WTC11 (cell line): Measurements from ENCODE around the gene TNNT3. TPM values are rescaled to one million over a fixed set of nuclear protein-coding genes. Genes with fewer than 3 reads are reported as not detected.

ENCODE experiments used
- ATAC-seq: fragments of 200-7000 bp; cut with Tn5 transposase; 2 replicates; pipeline ENCODE4 v1.10.0; 2021; ENCODE audit warnings: mild to moderate bottlenecking, moderate library complexity
- CTCF ChIA-PET: fragments of 300-600 bp; sonication (Branson Sonifier 250); formaldehyde crosslinking; loops from one replicate; lab custom pipeline; 2021; ENCODE audit warnings: antibody characterized with exemption; lab: Charles Lee
- POLR2A ChIA-PET: fragments of 350-600 bp; sonication (Branson Sonifier 250); formaldehyde crosslinking; loops from one replicate; lab custom pipeline; 2021; ENCODE audit warnings: antibody characterized with exemption; lab: Charles Lee
- DNase-seq: peaks from one replicate; pipeline ENCODE4 v3.0.0; 2021; ENCODE audit warnings: low spot score
- H3K27ac Mint-ChIP-seq: 2 replicates; pipeline ENCODE4 v1.8.0; 2021; ENCODE audit warnings: mixed read lengths
- H3K27me3 Mint-ChIP-seq: 2 replicates; pipeline ENCODE4 v1.8.0; 2021; ENCODE audit warnings: low read depth, mild to moderate bottlenecking, moderate library complexity, mixed read lengths
- H3K36me3 Mint-ChIP-seq: 2 replicates; pipeline ENCODE4 v1.8.0; 2021; ENCODE audit warnings: mixed read lengths
- H3K4me1 Mint-ChIP-seq: 2 replicates; pipeline ENCODE4 v1.8.0; 2022; ENCODE audit warnings: mixed read lengths
- H3K4me3 Mint-ChIP-seq: 2 replicates; pipeline ENCODE4 v1.8.0; 2021; ENCODE audit warnings: mild to moderate bottlenecking, moderate library complexity, mixed read lengths
- H3K9me3 Mint-ChIP-seq: 2 replicates; pipeline ENCODE4 v1.8.0; 2021; ENCODE audit warnings: mixed read lengths
- AFF4 ChIP-seq: sonication (generic); formaldehyde crosslinking; IDR thresholded peaks from 2 replicates; pipeline ENCODE4 v1.8.1; 2023; ENCODE audit warnings: mild to moderate bottlenecking, missing genetic modification reagents, borderline replicate concordance
- ATF2 ChIP-seq: sonication (generic); formaldehyde crosslinking; IDR thresholded peaks from 2 replicates; pipeline ENCODE4 v1.8.1; 2022; ENCODE audit warnings: low read depth, missing genetic modification reagents, borderline replicate concordance
- CTCF ChIP-seq: fragments of 200-600 bp; IDR thresholded peaks from 2 replicates; pipeline ENCODE4 v1.8.0; 2022; ENCODE audit warnings: antibody characterized with exemption
- ELF4 ChIP-seq: sonication (generic); formaldehyde crosslinking; IDR thresholded peaks from 2 replicates; pipeline ENCODE4 v1.8.1; 2022; ENCODE audit warnings: low read depth, mild to moderate bottlenecking, moderate library complexity, missing genetic modification reagents
- GTF2I ChIP-seq: fragments of 250-450 bp; sonication (Bioruptor Pico); conservative IDR thresholded peaks from 2 replicates; pipeline ENCODE4 v1.4.0; 2021; ENCODE audit warnings: mild to moderate bottlenecking
- HMGA2 ChIP-seq: fragments of 250-450 bp; sonication (Bioruptor Pico); IDR thresholded peaks from 2 replicates; pipeline ENCODE4 v1.4.0; 2021; ENCODE audit warnings: mild to moderate bottlenecking, moderate library complexity
- JAZF1 ChIP-seq: fragments of 250-450 bp; sonication (Bioruptor Pico); IDR thresholded peaks from 2 replicates; pipeline ENCODE4 v1.9.0; 2021; ENCODE audit warnings: moderate library complexity, mild to moderate bottlenecking, inconsistent platforms
- MLX ChIP-seq: sonication (generic); formaldehyde crosslinking; IDR thresholded peaks from 2 replicates; pipeline ENCODE4 v1.8.1; 2023; ENCODE audit warnings: mild to moderate bottlenecking, missing genetic modification reagents, moderate library complexity
- NFYB ChIP-seq: sonication (generic); formaldehyde crosslinking; conservative IDR thresholded peaks from 2 replicates; pipeline ENCODE4 v1.8.0; 2022; ENCODE audit warnings: low read depth, missing genetic modification reagents
- NR1H2 ChIP-seq: sonication (generic); formaldehyde crosslinking; IDR thresholded peaks from 2 replicates; pipeline ENCODE4 v1.9.0; 2021; ENCODE audit warnings: mild to moderate bottlenecking, moderate library complexity, missing genetic modification reagents
- OVOL2 ChIP-seq: fragments of 250-450 bp; sonication (Bioruptor Pico); IDR thresholded peaks from 2 replicates; pipeline ENCODE4 v1.9.0; 2021; ENCODE audit warnings: mild to moderate bottlenecking, borderline replicate concordance
- RORB ChIP-seq: fragments of 250-450 bp; sonication (Bioruptor Pico); IDR thresholded peaks from 2 replicates; pipeline ENCODE4 v1.9.0; 2021; ENCODE audit warnings: mild to moderate bottlenecking
- ZBTB21 ChIP-seq: sonication (generic); formaldehyde crosslinking; IDR thresholded peaks from 2 replicates; pipeline ENCODE4 v1.8.1; 2023; ENCODE audit warnings: mild to moderate bottlenecking, missing genetic modification reagents, borderline replicate concordance
- ZMAT4 ChIP-seq: fragments of 250-450 bp; sonication (Bioruptor Pico); IDR thresholded peaks from 2 replicates; pipeline ENCODE4 v1.9.0; 2021; ENCODE audit warnings: mild to moderate bottlenecking
- ZNF263 ChIP-seq: sonication (generic); formaldehyde crosslinking; IDR thresholded peaks from 2 replicates; pipeline ENCODE4 v1.8.1; 2022; ENCODE audit warnings: low read depth, mild to moderate bottlenecking, moderate library complexity, missing genetic modification reagents
- ZNF281 ChIP-seq: sonication (generic); formaldehyde crosslinking; IDR thresholded peaks from 2 replicates; pipeline ENCODE4 v1.8.0; 2023; ENCODE audit warnings: mild to moderate bottlenecking, missing genetic modification reagents
- ZNF317 ChIP-seq: sonication (generic); formaldehyde crosslinking; IDR thresholded peaks from 2 replicates; pipeline ENCODE4 v1.8.1; 2023; ENCODE audit warnings: low read depth, mild to moderate bottlenecking, moderate library complexity, missing genetic modification reagents, borderline replicate concordance
- ZNF425 ChIP-seq: fragments of 250-450 bp; sonication (Bioruptor Pico); conservative IDR thresholded peaks from 2 replicates; pipeline ENCODE4 v1.9.0; 2021; ENCODE audit warnings: mild to moderate bottlenecking
- total RNA-seq: library from RNA; stranded (reverse); gene quantifications from 3 replicates; pipeline ENCODE4 v1.2.3, GENCODE V29; 2021

The TNNT3 gene
- total RNA-seq, 1 experiment from 2014 or later = not detected

GRCh38 chr11:1934335-1935155 lies 15.0 kb downstream of the TNNT3 start:
- no peaks in the 10 kb centered on the region for H3K9me3 Mint-ChIP-seq
- no peak overlapping the region for H3K27ac Mint-ChIP-seq
- no peak for TF ChIP-seq GTF2I
- TF ChIP-seq ZNF281 (CRISPR knock-in tag) = no peak
- no peak for TF ChIP-seq OVOL2 (CRISPR knock-in tag)
- TF ChIP-seq ZNF263 = no peak
- no peak for TF ChIP-seq NFYB (CRISPR knock-in tag)
- TF ChIP-seq NR1H2 (CRISPR knock-in tag) = no peak
- no peak for TF ChIP-seq HMGA2 (CRISPR knock-in tag)
- TF ChIP-seq RORB (CRISPR knock-in tag) = no peak
- TF ChIP-seq ZBTB21 (CRISPR knock-in tag) = no peak
- TF ChIP-seq ELF4 (CRISPR knock-in tag) = no peak
- no peak for TF ChIP-seq CTCF
- TF ChIP-seq ZNF425 (CRISPR knock-in tag) = no peak
- no peak for TF ChIP-seq MLX (CRISPR knock-in tag)
- TF ChIP-seq JAZF1 (CRISPR knock-in tag) = no peak
- no peak for TF ChIP-seq ATF2 (CRISPR knock-in tag)
- no peak for TF ChIP-seq AFF4 (CRISPR knock-in tag)
- no peak for TF ChIP-seq ZNF317 (CRISPR knock-in tag)
- no peak for TF ChIP-seq ZMAT4
- no peaks in the 10 kb centered on the region; the same call in 1 of the 2 replicates for H3K27me3 Mint-ChIP-seq
- CTCF ChIA-PET = interaction anchor here (0.7 to 1.7 kb wide), 6 partner anchors 28 to 222 kb away, joined by 3 to 7 read pairs (median 4); no protein-coding TSS in a partner anchor
- POLR2A ChIA-PET = no interaction called here
- ATAC-seq = no peak
- no peaks in the 10 kb centered on the region for H3K36me3 Mint-ChIP-seq
- DNase-seq = no peak
- H3K4me1 Mint-ChIP-seq = no peaks in the 10 kb centered on the region
- H3K4me3 Mint-ChIP-seq = no peak overlapping the region
